Measurements from ENCODE around the gene RNF213.
A peak's percentile ranks its signal among the peaks of the same experiment; 100 is the strongest.

RNF213 gene

GRCh38 chr17:80260791-80261158, at the start of gene RNF213:
Gene RNF213 (plus strand): TSS chr17:80260852. CDS start chr17:80263682, 2,830 bp downstream.
- Histone ChIP-seq H3K79me2 (ENCODE audit: insufficient read depth, low read length) (no peaks in the 10 kb centered on the region), H3F3A (ENCODE audit: insufficient read depth) (peaks cover 25% of the 10 kb centered on the region), H3K27me3 (ENCODE audit: low read length) (no peaks in the 10 kb centered on the region), H2AFZ (ENCODE audit: low read depth, low read length, severe bottlenecking) (peak within 1 kb of the TSS; percentile 91), H3K4me3 (ENCODE audit: insufficient read depth, low read length, poor library complexity, severe bottlenecking) (peak within 1 kb of the TSS; percentile 88), H3K36me3 (ENCODE audit: low read length) (no peaks in the 10 kb centered on the region), H3K9me2 (replicated peaks; ENCODE audit: insufficient read depth, low read length) (no peaks in the 10 kb centered on the region), H3K4me2 (ENCODE audit: low read depth, low read length, poor library complexity, severe bottlenecking) (peak within 1 kb of the TSS; percentile 68), H3K9ac (ENCODE audit: low read length) (peak within 1 kb of the TSS; percentile 89), H3K27ac (ENCODE audit: low read depth, low read length) (no peak within 1 kb of the TSS), H3K9me3 (ENCODE audit: insufficient read depth, low read length) (no peaks in the 10 kb centered on the region), H4K20me1 (ENCODE audit: low read depth, low read length) (no peaks in the 10 kb centered on the region)
- no peak for TF ChIP-seq EZH2phosphoT487 (conservative IDR thresholded peaks at IDR 0.05; ENCODE audit: low read length)
- TF ChIP-seq, protein P1, sequence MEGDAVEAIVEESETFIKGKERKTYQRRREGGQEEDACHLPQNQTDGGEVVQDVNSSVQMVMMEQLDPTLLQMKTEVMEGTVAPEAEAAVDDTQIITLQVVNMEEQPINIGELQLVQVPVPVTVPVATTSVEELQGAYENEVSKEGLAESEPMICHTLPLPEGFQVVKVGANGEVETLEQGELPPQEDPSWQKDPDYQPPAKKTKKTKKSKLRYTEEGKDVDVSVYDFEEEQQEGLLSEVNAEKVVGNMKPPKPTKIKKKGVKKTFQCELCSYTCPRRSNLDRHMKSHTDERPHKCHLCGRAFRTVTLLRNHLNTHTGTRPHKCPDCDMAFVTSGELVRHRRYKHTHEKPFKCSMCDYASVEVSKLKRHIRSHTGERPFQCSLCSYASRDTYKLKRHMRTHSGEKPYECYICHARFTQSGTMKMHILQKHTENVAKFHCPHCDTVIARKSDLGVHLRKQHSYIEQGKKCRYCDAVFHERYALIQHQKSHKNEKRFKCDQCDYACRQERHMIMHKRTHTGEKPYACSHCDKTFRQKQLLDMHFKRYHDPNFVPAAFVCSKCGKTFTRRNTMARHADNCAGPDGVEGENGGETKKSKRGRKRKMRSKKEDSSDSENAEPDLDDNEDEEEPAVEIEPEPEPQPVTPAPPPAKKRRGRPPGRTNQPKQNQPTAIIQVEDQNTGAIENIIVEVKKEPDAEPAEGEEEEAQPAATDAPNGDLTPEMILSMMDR (IDR thresholded peaks at IDR 0.05; ENCODE audit: insufficient read depth, low read length, poor library complexity, severe bottlenecking), result no peak

DNA sequence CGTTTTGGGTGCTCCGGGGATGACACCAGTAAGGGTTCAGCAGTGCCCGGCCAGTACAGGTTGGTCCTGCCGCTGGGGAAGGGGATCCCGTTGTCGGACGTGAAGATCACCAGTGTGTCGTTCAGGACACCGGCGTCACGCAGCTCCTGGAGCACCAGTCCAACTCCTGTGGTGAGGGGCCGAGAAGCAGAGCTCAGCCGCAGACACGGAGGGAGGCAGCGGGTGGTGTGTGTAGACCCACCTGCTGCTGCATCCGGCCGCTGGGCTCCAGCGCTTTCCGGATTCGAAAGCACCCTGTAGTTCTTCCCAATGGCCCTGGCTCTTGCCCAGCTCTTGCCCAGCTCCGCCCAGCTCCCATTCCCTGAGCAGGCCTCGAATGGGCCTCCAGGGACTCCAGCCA, 48.5 kb upstream of the RNF213 start:
- Histone ChIP-seq H4K20me1 (ENCODE audit: low read depth, low read length) (no peaks in the 10 kb centered on the region), H3K9me3 (ENCODE audit: insufficient read depth, low read length) (no peaks in the 10 kb centered on the region), H3K27ac (ENCODE audit: low read depth, low read length) (no peak overlapping the region), H2AFZ (ENCODE audit: low read depth, low read length, severe bottlenecking) (no peak overlapping the region), H3F3A (ENCODE audit: insufficient read depth) (no peaks in the 10 kb centered on the region), H3K36me3 (ENCODE audit: low read length) (no peaks in the 10 kb centered on the region), H3K79me2 (ENCODE audit: insufficient read depth, low read length) (no peaks in the 10 kb centered on the region), H3K4me2 (ENCODE audit: low read depth, low read length, poor library complexity, severe bottlenecking) (no peak overlapping the region), H3K9ac (ENCODE audit: low read length) (no peak overlapping the region), H3K27me3 (ENCODE audit: low read length) (no peaks in the 10 kb centered on the region), H3K9me2 (replicated peaks; ENCODE audit: insufficient read depth, low read length) (no peaks in the 10 kb centered on the region), H3K4me3 (ENCODE audit: insufficient read depth, low read length, poor library complexity, severe bottlenecking) (no peak overlapping the region)
- no peak for TF ChIP-seq EZH2phosphoT487 (conservative IDR thresholded peaks at IDR 0.05; ENCODE audit: low read length)
- TF ChIP-seq, protein P1 (IDR thresholded peaks at IDR 0.05; ENCODE audit: insufficient read depth, low read length, poor library complexity, severe bottlenecking), result no peak

GRCh38 chr17:80212511-80212910, 48.1 kb upstream of the RNF213 start:
- no peak overlapping the region for H3K4me3 ChIP-seq (ENCODE audit: insufficient read depth, low read length, poor library complexity, severe bottlenecking)
- no peak for TF ChIP-seq EZH2phosphoT487 (conservative IDR thresholded peaks at IDR 0.05; ENCODE audit: low read length)
- TF ChIP-seq, protein P1 (IDR thresholded peaks at IDR 0.05; ENCODE audit: insufficient read depth, low read length, poor library complexity, severe bottlenecking), result no peak
- no peaks in the 10 kb centered on the region for H3K36me3 ChIP-seq (ENCODE audit: low read length)
- no peak overlapping the region for H3K4me2 ChIP-seq (ENCODE audit: low read depth, low read length, poor library complexity, severe bottlenecking)
- H3K9ac ChIP-seq (ENCODE audit: low read length), result no peak overlapping the region
- no peaks in the 10 kb centered on the region for H3K9me3 ChIP-seq (ENCODE audit: insufficient read depth, low read length)
- no peaks in the 10 kb centered on the region for H3F3A ChIP-seq (ENCODE audit: insufficient read depth)
- H3K27me3 ChIP-seq (ENCODE audit: low read length), result no peaks in the 10 kb centered on the region
- no peaks in the 10 kb centered on the region for H3K9me2 ChIP-seq (replicated peaks; ENCODE audit: insufficient read depth, low read length)
- no peaks in the 10 kb centered on the region for H3K79me2 ChIP-seq (ENCODE audit: insufficient read depth, low read length)
- no peak overlapping the region for H3K27ac ChIP-seq (ENCODE audit: low read depth, low read length)
- H2AFZ ChIP-seq (ENCODE audit: low read depth, low read length, severe bottlenecking), result no peak overlapping the region
- H4K20me1 ChIP-seq (ENCODE audit: low read depth, low read length), result no peaks in the 10 kb centered on the region

Measured in SU-DHL-6 (cell line).